ENCODE data around the gene IFITM10. TPM values are rescaled to one million over a fixed set of nuclear protein-coding genes. Genes with fewer than 3 reads are reported as not detected.

The IFITM10 gene
- total RNA-seq, 1 experiment from 2014 or later: 0.59 TPM

DNA sequence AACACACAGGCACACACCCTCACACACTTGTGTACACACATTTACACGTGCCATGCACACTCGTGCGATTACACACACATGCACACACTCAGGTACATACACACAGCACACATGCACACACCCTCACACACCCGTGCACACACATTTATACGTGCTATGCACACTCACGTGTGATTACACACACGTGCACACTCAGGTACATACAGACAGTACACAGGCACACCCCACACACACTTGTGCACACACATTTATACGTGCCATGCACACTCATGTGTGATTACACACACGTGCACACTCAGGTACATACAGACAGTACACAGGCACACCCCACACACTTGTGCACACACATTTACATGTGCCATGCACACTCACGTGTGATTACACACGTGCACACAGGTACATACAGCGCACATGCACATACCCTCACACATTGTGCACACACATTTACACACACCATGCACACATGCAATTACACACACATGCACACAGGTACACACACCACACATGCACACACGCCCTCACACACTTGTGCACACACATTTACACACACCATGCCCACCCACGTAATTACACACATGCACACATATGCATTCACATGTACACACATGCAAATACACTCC is 4.6 kb downstream of the IFITM10 start:
- Histone ChIP-seq H4K5ac (ENCODE audit: insufficient read length, low read depth, low read length) (peak overlapping the region; percentile 11), H4K91ac (ENCODE audit: insufficient read length, low read depth, low read length) (no peak overlapping the region), H3T11ph (ENCODE audit: low read length) (no peak overlapping the region), H2AK5ac (ENCODE audit: insufficient read length, low read length) (no peak overlapping the region), H2BK15ac (ENCODE audit: low read depth, low read length) (no peak overlapping the region), H3K9ac (ENCODE audit: extremely low read depth, insufficient read length, low read length) (no peak overlapping the region), H3K9me3 (ENCODE audit: control insufficient read depth, low read depth, low read length) (no peaks in the 10 kb centered on the region), H3K23me2 (ENCODE audit: insufficient read length, low read depth, low read length, poor library complexity, severe bottlenecking) (peaks cover 5% of the 10 kb centered on the region), H3K18ac (ENCODE audit: insufficient read length, low read depth, low read length) (no peak overlapping the region), H3K27me3 (ENCODE audit: insufficient read depth, low read length) (peaks cover 16% of the 10 kb centered on the region; the same call in 1 of the 2 replicates), H2BK5ac (ENCODE audit: insufficient read length, low read length) (no peak overlapping the region), H3K56ac (ENCODE audit: insufficient read length, low read depth, low read length) (no peak overlapping the region), H3K23ac (ENCODE audit: insufficient read length, low read depth, low read length) (no peak overlapping the region), H3K14ac (ENCODE audit: insufficient read depth, low read length) (no peak overlapping the region), H4K8ac (replicated peaks; ENCODE audit: insufficient read length, low read depth, low read length) (no peak overlapping the region), H3K4me2 (ENCODE audit: insufficient read depth, insufficient read length, low read length) (no peak overlapping the region), H2AFZ (ENCODE audit: low read length) (no peak overlapping the region), H3K4me1 (ENCODE audit: insufficient read depth, low read length) (no peaks in the 10 kb centered on the region; the same call in 1 of the 2 replicates), H4K20me1 (ENCODE audit: control insufficient read depth, insufficient read depth, insufficient read length) (peaks cover 11% of the 10 kb centered on the region), H3K79me1 (ENCODE audit: insufficient read depth, low read depth, low read length, poor library complexity, severe bottlenecking) (no peaks in the 10 kb centered on the region), H2BK20ac (ENCODE audit: low read depth, low read length, poor library complexity, severe bottlenecking) (no peak overlapping the region), H2BK120ac (ENCODE audit: low read depth, low read length, poor library complexity, severe bottlenecking) (no peak overlapping the region), H3K27ac (ENCODE audit: insufficient read length, low read depth, low read length) (no peak overlapping the region), H3K4ac (ENCODE audit: low read depth, low read length) (no peak overlapping the region), H2BK12ac (ENCODE audit: insufficient read length, low read depth, low read length) (no peak overlapping the region), H3K79me2 (ENCODE audit: insufficient read depth, low read length) (no peaks in the 10 kb centered on the region)
- H3K4me1 Mint-ChIP-seq: peaks cover 12 to 13% of the 10 kb centered on the region in 2 experiments
- H3K9me3 Mint-ChIP-seq: peaks cover 4 to 9% of the 10 kb centered on the region in 2 experiments; a peak in 4 of 5 replicates
- no CpG with 5 or more reads among the region's 14 CpGs for WGBS (ENCODE audit: extremely low coverage, insufficient read length, low lambda C conversion rate)
- no peak overlapping the region; a peak in 1 of 7 replicates for H3K27ac Mint-ChIP-seq
- no peak for TF ChIP-seq CTCF (conservative IDR thresholded peaks at IDR 0.05)
- no peak for DNase-seq
- H3K27me3 Mint-ChIP-seq (ENCODE audit: low read depth): peaks cover 51% of the 10 kb centered on the region
- peaks cover 0 to 4% (median 0%) of the 10 kb centered on the region in 3 experiments; a peak in 2 of 7 replicates for H3K36me3 Mint-ChIP-seq (ENCODE audit: insufficient read depth in 1 of 3, low read depth in 3 of 3)
- peak overlapping the region in 1 of 2 experiments; percentile 6; a peak in 2 of 5 replicates for H3K4me3 Mint-ChIP-seq

All from H9 (cell line).